NCI-H187 (cell line): ENCODE results near the gene NUAK1.

Experiments
- DNase-seq, 2 experiments: peaks; one replicate each; lab custom pipeline; 2025; lab: John Stamatoyannopoulos, UW

Gene NUAK1

DNA sequence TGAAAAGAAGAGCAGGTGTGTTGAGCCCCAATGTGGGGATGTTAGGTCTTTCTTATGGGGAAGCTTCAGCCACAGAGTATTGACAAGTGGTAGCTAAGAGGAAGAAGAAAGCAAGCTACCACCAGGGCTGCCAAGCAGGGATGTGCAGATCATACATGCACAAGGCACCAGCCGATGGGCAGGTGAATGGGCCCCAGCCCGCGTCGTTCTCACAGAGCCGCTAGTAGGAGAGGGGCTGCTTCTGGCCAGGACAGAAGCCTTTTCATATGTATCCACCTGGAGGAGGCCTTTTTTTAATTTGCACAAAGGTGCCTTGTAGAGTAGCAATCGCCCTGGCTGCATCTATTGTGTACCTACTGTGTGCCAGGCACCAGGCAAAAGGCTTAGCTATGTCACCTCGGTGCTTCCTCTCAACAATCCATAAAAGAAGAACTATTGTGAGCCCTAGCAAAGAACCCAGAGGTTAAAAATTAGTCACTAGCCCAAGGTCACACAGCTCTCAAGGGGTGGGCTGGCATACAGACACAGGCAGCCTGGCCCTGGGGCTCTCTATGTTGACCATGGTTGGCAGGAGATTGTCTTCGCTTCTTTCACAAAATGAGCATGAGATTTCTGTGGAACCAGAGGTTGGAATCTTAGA, 8.2 kb downstream of the NUAK1 start:
- DNase-seq = no peak

GRCh38 chr12:106128585-106129328, 10.0 kb downstream of the NUAK1 start:
- DNase-seq = peak; percentile 69 to 79

GRCh38 chr12:106127338-106128126, 11.2 kb downstream of the NUAK1 start:
- DNase-seq = no peak

- no peak for DNase-seq
Observed at GRCh38 chr12:106126441-106127337, 12.1 kb downstream of the NUAK1 start.

DNA sequence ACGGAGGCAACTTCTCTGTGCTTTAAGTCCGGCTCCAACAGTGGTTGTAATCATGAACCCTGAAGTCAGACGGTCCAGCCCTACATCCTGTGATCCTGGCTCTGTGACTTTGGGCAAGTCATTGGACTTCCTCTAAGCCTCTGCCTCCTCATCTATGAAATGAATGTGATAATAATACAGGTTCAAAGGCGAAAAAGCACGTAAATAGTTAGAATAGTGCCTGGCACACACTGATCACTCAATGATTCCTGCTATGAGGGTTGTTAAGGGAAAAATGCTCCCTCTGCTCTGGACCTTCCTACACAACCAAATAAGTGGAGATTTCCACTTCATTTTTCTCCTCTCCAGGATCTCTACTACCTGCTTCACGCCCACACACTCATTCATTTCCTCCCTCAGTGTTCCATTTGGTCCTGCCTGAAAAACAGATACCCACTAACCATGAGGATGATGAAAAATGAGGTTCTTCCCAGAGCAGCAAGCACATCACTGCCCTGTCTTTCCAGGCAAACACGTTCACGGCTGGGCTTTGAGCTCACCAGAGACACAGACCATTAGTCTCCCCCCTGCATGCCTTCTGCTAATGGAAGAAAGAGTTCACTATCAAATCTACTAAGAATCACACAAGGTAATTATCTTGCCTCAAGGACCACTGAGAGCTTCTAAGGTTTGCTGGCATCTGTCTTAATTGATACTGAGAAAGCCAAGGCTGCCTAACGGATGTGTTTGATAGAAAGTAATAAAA, 13.2 kb downstream of the NUAK1 start:
- DNase-seq = no peak

GRCh38 chr12:106123551-106124081, 15.1 kb downstream of the NUAK1 start:
- DNase-seq = no peak

DNA sequence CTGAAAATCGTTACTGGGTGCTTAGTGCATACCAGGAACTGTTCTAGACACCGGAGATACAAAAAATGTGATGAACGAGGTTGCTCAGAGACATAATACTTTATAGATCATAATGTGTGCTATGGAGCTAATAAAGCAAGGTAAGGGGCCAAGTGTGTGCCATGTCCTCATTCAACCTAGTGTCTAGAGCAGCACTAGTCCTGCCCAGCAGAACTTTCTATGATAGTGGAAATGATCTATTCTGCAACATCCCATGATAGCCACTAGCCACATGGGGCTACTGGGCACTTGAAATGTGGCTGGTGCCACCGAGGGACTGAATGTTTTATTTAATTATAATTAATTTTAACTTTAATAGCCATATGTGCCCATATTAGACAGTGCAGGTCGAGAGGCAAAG, 15.6 kb downstream of the NUAK1 start:
- no peak for DNase-seq

GRCh38 chr12:106122004-106122403, 16.8 kb downstream of the NUAK1 start:
- DNase-seq = no peak

- DNase-seq = no peak
Observed at GRCh38 chr12:106120519-106121105, 18.1 kb downstream of the NUAK1 start.

DNA sequence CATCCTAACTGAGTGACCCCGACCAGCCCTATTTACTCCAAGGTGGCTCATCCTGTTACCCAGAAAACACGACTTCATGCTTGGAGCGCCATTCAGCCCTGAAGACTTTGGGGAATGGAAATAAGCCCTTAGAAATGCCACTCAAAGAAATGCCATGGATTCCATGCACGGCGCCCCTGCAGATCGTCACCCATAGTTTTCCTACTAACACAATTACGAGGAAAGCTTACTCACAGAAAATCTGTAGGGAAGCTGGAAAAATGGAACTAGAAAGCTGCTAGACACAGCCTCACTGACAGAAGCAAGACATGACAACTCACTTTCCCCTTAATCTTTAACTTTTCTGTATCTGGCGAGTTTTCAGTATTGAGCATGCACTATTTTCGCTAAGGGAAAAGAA, 19.5 kb downstream of the NUAK1 start:
- no peak for DNase-seq

- no peak for DNase-seq
Observed at GRCh38 chr12:106118381-106119130, 20.2 kb downstream of the NUAK1 start.

GRCh38 chr12:106115440-106115839, 23.3 kb downstream of the NUAK1 start:
- peak; percentile 69 to 82 for DNase-seq

- DNase-seq = no peak
Observed at GRCh38 chr12:106114447-106115068, 24.2 kb downstream of the NUAK1 start.

DNA sequence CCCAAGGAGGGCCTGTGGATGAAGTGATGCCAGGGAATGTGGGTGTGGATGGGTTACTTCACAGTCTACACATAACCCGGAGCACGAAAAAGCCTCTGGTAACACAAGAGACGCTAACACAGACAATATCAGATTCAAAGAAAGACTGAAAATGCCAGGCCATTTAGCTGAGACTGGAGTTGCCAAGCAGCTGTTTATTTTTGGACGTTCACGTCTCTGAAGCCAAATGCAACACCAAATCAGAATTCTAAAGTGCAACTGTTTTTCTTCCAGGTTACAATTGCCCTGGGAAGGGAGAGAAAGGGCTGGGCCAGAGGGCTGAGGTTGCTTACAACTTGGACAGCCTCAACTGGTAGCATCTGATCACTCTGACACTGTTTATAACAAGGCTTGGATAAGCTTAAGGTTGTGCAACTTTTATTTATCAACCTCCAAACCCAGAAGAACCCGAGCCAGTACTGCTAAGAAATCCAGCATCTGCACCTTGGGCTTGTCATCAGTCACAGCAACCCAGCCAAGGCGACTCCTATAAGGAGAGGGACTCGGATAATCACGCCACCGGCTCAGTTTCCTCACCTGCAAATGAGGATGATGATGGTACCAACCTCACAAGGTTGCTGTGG, 24.8 kb downstream of the NUAK1 start:
- DNase-seq = no peak

DNA sequence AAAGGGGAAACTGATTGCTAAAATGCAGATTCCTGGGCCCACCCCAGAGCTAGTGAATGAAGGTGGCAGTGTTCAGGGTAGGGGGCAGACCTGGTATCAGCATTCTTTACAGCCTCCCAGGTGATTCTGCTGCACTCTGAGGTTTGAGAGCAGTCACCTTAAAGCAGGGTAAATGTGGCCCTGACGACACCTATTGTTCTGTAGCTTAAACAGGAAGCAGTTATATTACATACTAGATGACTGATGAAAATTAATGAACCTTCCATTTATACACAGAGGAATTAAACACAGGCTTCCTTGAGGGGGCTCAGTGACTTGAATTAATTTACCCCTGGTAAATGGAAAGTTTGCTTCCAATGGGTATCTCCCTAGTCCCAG, 25.3 kb downstream of the NUAK1 start:
- DNase-seq = no peak

GRCh38 chr12:106113042-106113441, 25.7 kb downstream of the NUAK1 start:
- DNase-seq = no peak

GRCh38 chr12:106112145-106112821, 26.5 kb downstream of the NUAK1 start:
- no peak for DNase-seq

- no peak for DNase-seq
Observed at GRCh38 chr12:106110626-106111300, 28.0 kb downstream of the NUAK1 start.
